ENCODE results near the gene PCDH9.

PCDH9 gene

GRCh38 chr13:66513728-66514127, 716.4 kb downstream of the PCDH9 start:
- Histone ChIP-seq H2BK15ac (ENCODE audit: low read length) (no peak overlapping the region), H2BK5ac (ENCODE audit: low read length) (no peak overlapping the region)

GRCh38 chr13:66509175-66509574, 721.0 kb downstream of the PCDH9 start:
- H4K8ac ChIP-seq (ENCODE audit: low read depth, low read length), result no peak overlapping the region
- no CpG with 5 or more reads among the region's 1 CpG for WGBS, 2 donors (ENCODE audit: extremely low coverage in 2 of 2, insufficient read length in 2 of 2, insufficient replicate concordance in 1 of 2)
- H2AFZ ChIP-seq (ENCODE audit: low read length), result no peak overlapping the region
- H3K27me3 ChIP-seq (ENCODE audit: control insufficient read depth in 3 of 3, insufficient read depth in 3 of 3, low read depth in 1 of 3, low read length in 3 of 3), result no peaks in the 10 kb centered on the region
- no peaks in the 10 kb centered on the region for H3K79me1 ChIP-seq (ENCODE audit: low read depth, low read length)
- H2BK12ac ChIP-seq (ENCODE audit: low read length), result no peak overlapping the region
- no peak overlapping the region for H3K18ac ChIP-seq (ENCODE audit: low read length)
- no peak overlapping the region for H3K9ac ChIP-seq (ENCODE audit: low read depth, low read length, poor library complexity)
- H2BK15ac ChIP-seq (ENCODE audit: low read length), result no peak overlapping the region
- H3K4me1 ChIP-seq (ENCODE audit: control insufficient read depth in 2 of 2, insufficient read depth in 1 of 2, low read depth in 1 of 2, low read length in 2 of 2), result peaks cover 0 to 4% of the 10 kb centered on the region in 2 donors
- H4K91ac ChIP-seq (ENCODE audit: low read depth, low read length, poor library complexity), result no peak overlapping the region
- no peak overlapping the region for H2BK5ac ChIP-seq (ENCODE audit: low read length)
- no peak overlapping the region for H2AK5ac ChIP-seq (ENCODE audit: low read depth, low read length)
- no peak overlapping the region for H3K4me2 ChIP-seq (ENCODE audit: insufficient read depth, low read length, poor library complexity, severe bottlenecking)
- H3K9me3 ChIP-seq (replicated peaks in 1 of 2; ENCODE audit: control insufficient read depth in 2 of 2, insufficient read depth in 1 of 2, low read depth in 1 of 2, low read length in 2 of 2), result no peaks in the 10 kb centered on the region
- H2BK120ac ChIP-seq (ENCODE audit: low read depth, low read length), result no peak overlapping the region
- no peak overlapping the region for H3K27ac ChIP-seq (replicated peaks; ENCODE audit: low read length)
- no peak overlapping the region for H3K23ac ChIP-seq (ENCODE audit: low read depth, low read length, poor library complexity)
- no peak for DNase-seq (ENCODE audit: low spot score)
- H3K4me3 ChIP-seq (ENCODE audit: low read length in 2 of 2), result no peak overlapping the region
- H3K4ac ChIP-seq (ENCODE audit: low read length), result no peak overlapping the region
- no peak overlapping the region for H3K14ac ChIP-seq (ENCODE audit: low read length)
- no peaks in the 10 kb centered on the region for H3K36me3 ChIP-seq (replicated peaks in 1 of 2; ENCODE audit: control insufficient read depth in 2 of 2, insufficient read depth in 2 of 2, low read length in 2 of 2)

More at GRCh38 chr13:66513728-66514127, 716.4 kb downstream of the PCDH9 start:
- H2AK5ac ChIP-seq (ENCODE audit: low read depth, low read length), result no peak overlapping the region
- no peak overlapping the region for H4K8ac ChIP-seq (ENCODE audit: low read depth, low read length)
- no peak overlapping the region for H2AFZ ChIP-seq (ENCODE audit: low read length)
- H3K79me1 ChIP-seq (ENCODE audit: low read depth, low read length), result no peaks in the 10 kb centered on the region
- H3K9me3 ChIP-seq (replicated peaks in 1 of 2; ENCODE audit: control insufficient read depth in 2 of 2, insufficient read depth in 1 of 2, low read depth in 1 of 2, low read length in 2 of 2), result no peaks in the 10 kb centered on the region
- no peaks in the 10 kb centered on the region for H3K27me3 ChIP-seq (ENCODE audit: control insufficient read depth in 3 of 3, insufficient read depth in 3 of 3, low read depth in 1 of 3, low read length in 3 of 3)
- no CpG with 5 or more reads among the region's 2 CpGs for WGBS, 2 donors (ENCODE audit: extremely low coverage in 2 of 2, insufficient read length in 2 of 2, insufficient replicate concordance in 1 of 2)
- H3K36me3 ChIP-seq (replicated peaks in 1 of 2; ENCODE audit: control insufficient read depth in 2 of 2, insufficient read depth in 2 of 2, low read length in 2 of 2), result no peaks in the 10 kb centered on the region
- H3K4me3 ChIP-seq (ENCODE audit: low read length in 2 of 2), result no peak overlapping the region
- no peak overlapping the region for H3K14ac ChIP-seq (ENCODE audit: low read length)
- H3K4me1 ChIP-seq (ENCODE audit: control insufficient read depth in 2 of 2, insufficient read depth in 1 of 2, low read depth in 1 of 2, low read length in 2 of 2), result peaks cover 0 to 7% of the 10 kb centered on the region in 2 donors
- no peak overlapping the region for H3K4ac ChIP-seq (ENCODE audit: low read length)
- H2BK120ac ChIP-seq (ENCODE audit: low read depth, low read length), result no peak overlapping the region
- no peak overlapping the region for H3K4me2 ChIP-seq (ENCODE audit: insufficient read depth, low read length, poor library complexity, severe bottlenecking)
- DNase-seq (ENCODE audit: low spot score), result no peak
- H2BK12ac ChIP-seq (ENCODE audit: low read length), result no peak overlapping the region
- H3K9ac ChIP-seq (ENCODE audit: low read depth, low read length, poor library complexity), result no peak overlapping the region
- no peak overlapping the region for H3K18ac ChIP-seq (ENCODE audit: low read length)
- H3K27ac ChIP-seq (replicated peaks; ENCODE audit: low read length), result no peak overlapping the region
- H3K23ac ChIP-seq (ENCODE audit: low read depth, low read length, poor library complexity), result no peak overlapping the region
- H4K91ac ChIP-seq (ENCODE audit: low read depth, low read length, poor library complexity), result no peak overlapping the region

GRCh38 chr13:66508153-66508909, 721.8 kb downstream of the PCDH9 start:
- no peak for DNase-seq (ENCODE audit: low spot score)
- H2BK12ac ChIP-seq (ENCODE audit: low read length), result no peak overlapping the region
- H3K4me1 ChIP-seq (ENCODE audit: control insufficient read depth in 2 of 2, insufficient read depth in 1 of 2, low read depth in 1 of 2, low read length in 2 of 2), result peaks cover 0 to 3% of the 10 kb centered on the region in 2 donors
- no peak overlapping the region for H3K14ac ChIP-seq (ENCODE audit: low read length)
- no peaks in the 10 kb centered on the region for H3K36me3 ChIP-seq (replicated peaks in 1 of 2; ENCODE audit: control insufficient read depth in 2 of 2, insufficient read depth in 2 of 2, low read length in 2 of 2)
- H3K4me3 ChIP-seq (ENCODE audit: low read length in 2 of 2), result no peak overlapping the region
- no peak overlapping the region for H4K8ac ChIP-seq (ENCODE audit: low read depth, low read length)
- H3K18ac ChIP-seq (ENCODE audit: low read length), result no peak overlapping the region
- H2AFZ ChIP-seq (ENCODE audit: low read length), result no peak overlapping the region
- no peak overlapping the region for H3K23ac ChIP-seq (ENCODE audit: low read depth, low read length, poor library complexity)
- no peak overlapping the region for H2AK5ac ChIP-seq (ENCODE audit: low read depth, low read length)
- H4K91ac ChIP-seq (ENCODE audit: low read depth, low read length, poor library complexity), result no peak overlapping the region
- no CpG with 5 or more reads among the region's 4 CpGs for WGBS, 2 donors (ENCODE audit: extremely low coverage in 2 of 2, insufficient read length in 2 of 2, insufficient replicate concordance in 1 of 2)
- H2BK5ac ChIP-seq (ENCODE audit: low read length), result no peak overlapping the region
- no peaks in the 10 kb centered on the region for H3K79me1 ChIP-seq (ENCODE audit: low read depth, low read length)
- H3K27me3 ChIP-seq (ENCODE audit: control insufficient read depth in 3 of 3, insufficient read depth in 3 of 3, low read depth in 1 of 3, low read length in 3 of 3), result no peaks in the 10 kb centered on the region
- H2BK120ac ChIP-seq (ENCODE audit: low read depth, low read length), result no peak overlapping the region
- H3K9ac ChIP-seq (ENCODE audit: low read depth, low read length, poor library complexity), result no peak overlapping the region
- H3K4me2 ChIP-seq (ENCODE audit: insufficient read depth, low read length, poor library complexity, severe bottlenecking), result no peak overlapping the region
- H3K9me3 ChIP-seq (replicated peaks in 1 of 2; ENCODE audit: control insufficient read depth in 2 of 2, insufficient read depth in 1 of 2, low read depth in 1 of 2, low read length in 2 of 2), result no peaks in the 10 kb centered on the region
- H3K27ac ChIP-seq (replicated peaks; ENCODE audit: low read length), result no peak overlapping the region
- H2BK15ac ChIP-seq (ENCODE audit: low read length), result no peak overlapping the region
- no peak overlapping the region for H3K4ac ChIP-seq (ENCODE audit: low read length)

GRCh38 chr13:66506979-66507378, 723.2 kb downstream of the PCDH9 start:
- no peak overlapping the region for H3K14ac ChIP-seq (ENCODE audit: low read length)
- no peak overlapping the region for H3K27ac ChIP-seq (replicated peaks; ENCODE audit: low read length)
- H4K8ac ChIP-seq (ENCODE audit: low read depth, low read length), result no peak overlapping the region
- H3K4me3 ChIP-seq (ENCODE audit: low read length in 2 of 2), result no peak overlapping the region
- no peak overlapping the region for H2AK5ac ChIP-seq (ENCODE audit: low read depth, low read length)
- H3K9ac ChIP-seq (ENCODE audit: low read depth, low read length, poor library complexity), result no peak overlapping the region
- H3K36me3 ChIP-seq (replicated peaks in 1 of 2; ENCODE audit: control insufficient read depth in 2 of 2, insufficient read depth in 2 of 2, low read length in 2 of 2), result no peaks in the 10 kb centered on the region
- H3K27me3 ChIP-seq (ENCODE audit: control insufficient read depth in 3 of 3, insufficient read depth in 3 of 3, low read depth in 1 of 3, low read length in 3 of 3), result no peaks in the 10 kb centered on the region
- no peak for DNase-seq (ENCODE audit: low spot score)
- no peaks in the 10 kb centered on the region for H3K9me3 ChIP-seq (replicated peaks in 1 of 2; ENCODE audit: control insufficient read depth in 2 of 2, insufficient read depth in 1 of 2, low read depth in 1 of 2, low read length in 2 of 2)
- H2BK5ac ChIP-seq (ENCODE audit: low read length), result no peak overlapping the region
- no peak overlapping the region for H3K18ac ChIP-seq (ENCODE audit: low read length)
- H2AFZ ChIP-seq (ENCODE audit: low read length), result no peak overlapping the region
- no peak overlapping the region for H3K4ac ChIP-seq (ENCODE audit: low read length)
- H2BK15ac ChIP-seq (ENCODE audit: low read length), result no peak overlapping the region
- H2BK12ac ChIP-seq (ENCODE audit: low read length), result no peak overlapping the region
- H3K4me1 ChIP-seq (ENCODE audit: control insufficient read depth in 2 of 2, insufficient read depth in 1 of 2, low read depth in 1 of 2, low read length in 2 of 2), result peaks cover 0 to 3% of the 10 kb centered on the region in 2 donors
- no peak overlapping the region for H2BK120ac ChIP-seq (ENCODE audit: low read depth, low read length)
- no peak overlapping the region for H3K23ac ChIP-seq (ENCODE audit: low read depth, low read length, poor library complexity)
- no peak overlapping the region for H4K91ac ChIP-seq (ENCODE audit: low read depth, low read length, poor library complexity)
- no peak overlapping the region for H3K4me2 ChIP-seq (ENCODE audit: insufficient read depth, low read length, poor library complexity, severe bottlenecking)
- WGBS, 2 donors (ENCODE audit: extremely low coverage in 2 of 2, insufficient read length in 2 of 2, insufficient replicate concordance in 1 of 2), result no CpG with 5 or more reads among the region's 2 CpGs
- no peaks in the 10 kb centered on the region for H3K79me1 ChIP-seq (ENCODE audit: low read depth, low read length)

Measured in neuronal stem cell (in vitro differentiated cells).